ENCODE data around the gene DHX9. TPM values are rescaled to one million over a fixed set of nuclear protein-coding genes. Genes with fewer than 3 reads are reported as not detected.

The DHX9 gene
- total RNA-seq, 4 donors from 2014 or later, result 89.1 to 148 (median 109) TPM

GRCh38 chr1:182935716-182936115, 96.6 kb downstream of the DHX9 start:
- peaks cover 0 to 26% (median 4%) of the 10 kb centered on the region in 4 donors for H3K9me3 ChIP-seq
- no peak overlapping the region for H3K27ac ChIP-seq
- H3K27me3 ChIP-seq, result peaks cover 0 to 2% of the 10 kb centered on the region in 2 donors
- DNase-seq (ENCODE audit: low spot score in 2 of 2), result no peak
- H3K4me1 ChIP-seq, result no peaks in the 10 kb centered on the region
- TF ChIP-seq POLR2A (IDR thresholded peaks at IDR 0.05) (no peak), EP300 (IDR thresholded peaks at IDR 0.05) (no peak), CTCF (IDR thresholded peaks at IDR 0.05) (no peak)
- no peaks in the 10 kb centered on the region for H3K36me3 ChIP-seq
- H3K4me3 ChIP-seq, result no peak overlapping the region

Other genes starting within 250 kb of the DHX9 start
- 1 to 10 TPM in 3 of 4 donors, under 1 TPM in 1; 0.78 to 2.1 (median 1.2) TPM for gene RGS16, start 235.0 kb upstream of the DHX9 start, total RNA-seq
- gene RGS8, start 154.8 kb upstream of the DHX9 start, total RNA-seq, result not detected
- 10 to 100 TPM in 2 of 4 donors, 1 to 10 TPM in 2; 2.2 to 45.9 (median 10.1) TPM for gene NPL, start 49.6 kb upstream of the DHX9 start, total RNA-seq
- 1 to 10 TPM in 1 of 4 donors, not detected in 3; 1.3 TPM for gene SHCBP1L, start 113.8 kb downstream of the DHX9 start, total RNA-seq
- 100 to 1,000 TPM; 288 to 318 (median 304) TPM for gene LAMC1, start 184.1 kb downstream of the DHX9 start, total RNA-seq

Data from tibial nerve (tissue), 4 donors.